A549 (cell line): ENCODE results near the gene LRSAM1.

Source experiments
- CBX8 ChIP-seq: fragments of 200-600 bp; sonication (generic); IDR thresholded peaks from 2 replicates; pipeline ENCODE4 v1.6.1; 2016
- CTCF ChIP-seq: fragments of >200 bp; sonication (Bioruptor Twin); formaldehyde crosslinking; IDR thresholded peaks from 3 replicates; pipeline ENCODE4 v1.5.1; 2016
- EP300 ChIP-seq, 2 experiments: fragments of >200 bp; sonication (Bioruptor Twin); formaldehyde crosslinking; IDR thresholded peaks; 2 replicates in 1 of 2; 3 replicates in 1 of 2; pipeline ENCODE4 v1.6.1; 2016 to 2017
- HOXB5 ChIP-seq: fragments of 250-450 bp; sonication (Bioruptor Pico); IDR thresholded peaks from 2 replicates; pipeline ENCODE4 v1.5.0; 2020; ENCODE audit warnings: mild to moderate bottlenecking, moderate library complexity
- PBX3 ChIP-seq: IDR thresholded peaks from 2 replicates; pipeline ENCODE4 v1.6.1; 2012
- PHF8 ChIP-seq: fragments of 200-600 bp; sonication (generic); IDR thresholded peaks from 2 replicates; pipeline ENCODE4 v1.6.1; 2016; ENCODE audit warnings: low read depth, mild to moderate bottlenecking, antibody characterized with exemption, moderate library complexity, borderline replicate concordance
- SMC3 ChIP-seq: fragments of >200 bp; sonication (Bioruptor Twin); formaldehyde crosslinking; IDR thresholded peaks from 3 replicates; pipeline ENCODE4 v1.6.1; 2018; ENCODE audit warnings: inconsistent platforms
- SREBF2 ChIP-seq: fragments of 450-650 bp; IDR thresholded peaks from 2 replicates; pipeline ENCODE4 v1.6.1; 2014; ENCODE audit warnings: mild to moderate bottlenecking, moderate library complexity
- TF ChIP-seq, protein P1 (sequence below): IDR thresholded peaks from 2 replicates; pipeline ENCODE4 v1.6.1; 2012

DNA sequence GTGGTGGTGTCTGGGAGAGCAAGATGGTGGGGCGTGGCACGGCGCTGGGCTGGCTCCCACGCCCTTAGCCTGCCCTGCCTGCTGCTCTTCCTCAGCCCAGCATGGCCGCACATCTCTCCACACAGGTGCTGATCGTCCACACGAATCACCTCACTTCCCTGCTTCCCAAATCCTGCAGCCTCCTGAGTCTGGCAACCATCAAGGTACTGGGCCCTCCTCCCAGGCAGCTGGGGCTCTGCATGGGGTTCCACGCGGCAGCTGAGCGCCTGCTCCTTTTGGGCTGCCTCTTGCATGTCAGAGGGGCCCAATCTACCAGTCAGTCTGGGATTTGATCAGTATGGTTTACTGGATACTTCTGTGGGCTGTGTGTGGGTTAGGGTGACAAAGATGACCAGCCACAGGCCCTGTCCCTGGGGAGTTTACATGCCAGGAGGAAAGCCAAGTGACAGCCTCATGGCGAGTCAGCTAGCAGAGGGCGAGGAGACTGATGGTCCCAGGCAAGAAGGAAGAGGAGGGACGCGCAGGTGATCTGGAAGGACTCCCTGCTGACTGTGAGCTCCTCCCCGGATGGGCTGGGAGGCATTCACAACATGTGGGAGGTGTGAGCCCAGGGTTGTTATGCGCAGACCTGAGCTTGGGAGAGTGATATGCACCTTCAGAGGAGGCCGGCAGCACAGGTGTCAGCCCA, 6.0 kb downstream of the LRSAM1 start:
- TF ChIP-seq SMC3 (no peak), EP300 (IDR thresholded peaks at IDR 0.05) (no peak), CTCF (no peak), CBX8 (no peak), PBX3 (no peak), SREBF2 (no peak), PHF8 (no peak), HOXB5 (CRISPR knock-in tag) (no peak)
- TF ChIP-seq, protein P1, sequence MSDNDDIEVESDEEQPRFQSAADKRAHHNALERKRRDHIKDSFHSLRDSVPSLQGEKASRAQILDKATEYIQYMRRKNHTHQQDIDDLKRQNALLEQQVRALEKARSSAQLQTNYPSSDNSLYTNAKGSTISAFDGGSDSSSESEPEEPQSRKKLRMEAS = no peak
